Bone marrow (tissue), 2 donors: ENCODE measurements around the gene ATP10B.
"Not testable (repeated sequence)": the region's sequence is repeated elsewhere in the genome, so short reads cannot be mapped to it uniquely, and the experiment has no call there.

Experiments used
- DNase-seq, 2 donors: peaks; one replicate each; lab custom pipeline; 2025; lab: John Stamatoyannopoulos, UW

Gene ATP10B

GRCh38 chr5:160831801-160832200 lies 20.2 kb downstream of the ATP10B start:
- no peak for DNase-seq

- no peak for DNase-seq
These were observed 27.6 kb downstream of the ATP10B start for GRCh38 chr5:160824301-160825001.

- DNase-seq: not testable (repeated sequence)
These were observed 39.0 kb downstream of the ATP10B start for GRCh38 chr5:160812996-160813395.

GRCh38 chr5:160805376-160805775 lies 46.6 kb downstream of the ATP10B start:
- DNase-seq: no peak

GRCh38 chr5:160802592-160802991 lies 49.4 kb downstream of the ATP10B start:
- no peak for DNase-seq

GRCh38 chr5:160800375-160801275 lies 51.4 kb downstream of the ATP10B start:
- no peak for DNase-seq

- DNase-seq: peak in 1 of 2 donors; percentile 86
These were observed 52.8 kb downstream of the ATP10B start for GRCh38 chr5:160799184-160799583.

- no peak for DNase-seq
These were observed 55.0 kb downstream of the ATP10B start for GRCh38 chr5:160797020-160797419.

GRCh38 chr5:160793530-160793899 lies 58.5 kb downstream of the ATP10B start:
- no peak for DNase-seq

- DNase-seq: no peak
These were observed 59.1 kb downstream of the ATP10B start for GRCh38 chr5:160792732-160793529.

GRCh38 chr5:160792281-160792680 lies 59.7 kb downstream of the ATP10B start:
- no peak for DNase-seq

GRCh38 chr5:160789219-160789859 lies 62.7 kb downstream of the ATP10B start:
- DNase-seq: no peak

GRCh38 chr5:160788102-160788660 lies 63.8 kb downstream of the ATP10B start:
- DNase-seq: no peak

- DNase-seq: peak in 1 of 2 donors; percentile 4
These were observed 64.8 kb downstream of the ATP10B start for GRCh38 chr5:160787240-160787639.

GRCh38 chr5:160774666-160775315 lies 77.2 kb downstream of the ATP10B start:
- no peak for DNase-seq

GRCh38 chr5:160773646-160774410 lies 78.2 kb downstream of the ATP10B start:
- DNase-seq: no peak

- DNase-seq: no peak
These were observed 79.2 kb downstream of the ATP10B start for GRCh38 chr5:160772854-160773253.

GRCh38 chr5:160770718-160771117 lies 81.3 kb downstream of the ATP10B start:
- no peak for DNase-seq

GRCh38 chr5:160769301-160769700 lies 82.7 kb downstream of the ATP10B start:
- no peak for DNase-seq

- no peak for DNase-seq
These were observed 84.9 kb downstream of the ATP10B start for GRCh38 chr5:160767062-160767461.
